ENCODE measurements around the gene GPRC5B. TPM values are rescaled to one million over a fixed set of nuclear protein-coding genes. Genes with fewer than 3 reads are reported as not detected.

Gene GPRC5B
- total and polyA plus RNA-seq, 2 experiments from 2014 or later, result 0.13 TPM; not detected in 1

GRCh38 chr16:19883296-19883965, 1.2 kb downstream of the GPRC5B start:
- Histone ChIP-seq H4K20me1 (ENCODE audit: insufficient read depth) (no peaks in the 10 kb centered on the region), H3K9ac (no peak overlapping the region), H3F3A (ENCODE audit: insufficient read depth) (0 out of 2 replicates have a peak, but pooled peaks cover 4% of the 10 kb centered on the region), H3K36me3 (ENCODE audit: low read depth) (no peaks in the 10 kb centered on the region), H2AFZ (peak overlapping the region; percentile 28; the same call in 1 of the 2 replicates), H3K79me2 (ENCODE audit: insufficient read depth) (no peaks in the 10 kb centered on the region), H3K9me3 (ENCODE audit: low read depth) (no peaks in the 10 kb centered on the region), H3K9me2 (ENCODE audit: insufficient read depth) (no peaks in the 10 kb centered on the region), H3K4me2 (ENCODE audit: unreplicated experiment) (peak overlapping the region; percentile 32), H3K4me3 (no peak overlapping the region), H3K4me1 (ENCODE audit: insufficient read depth) (no peaks in the 10 kb centered on the region), H3K27ac (no peak overlapping the region), H3K27me3 (replicated peaks; ENCODE audit: insufficient read depth) (peaks cover 16% of the 10 kb centered on the region)
- peak; percentile 25 for TF ChIP-seq EZH2 (IDR thresholded peaks at IDR 0.05; ENCODE audit: insufficient read depth, poor library complexity, severe bottlenecking)
- no peak for TF ChIP-seq EZH2phosphoT487 (IDR thresholded peaks at IDR 0.05; ENCODE audit: insufficient read depth, low read depth)
- peak; percentile 16 for DNase-seq
- WGBS, 2 experiments (ENCODE audit: low coverage in 1 of 2, low lambda C conversion rate in 2 of 2, missing lambda C conversion rate in 2 of 2), result 2 to 7% methylated on average over 25 to 35 of the region's 35 CpGs
- in situ Hi-C loops (cut with MboI), result loop anchor here (10.0 kb wide), 2 partner anchors 169 to 279 kb away; partner anchors contain the start of genes IQCK and KNOP1

GRCh38 chr16:19882646-19883045, 2.0 kb downstream of the GPRC5B start:
- Histone ChIP-seq H3K9ac (no peak overlapping the region), H3F3A (ENCODE audit: insufficient read depth) (0 out of 2 replicates have a peak, but pooled peaks cover 4% of the 10 kb centered on the region), H3K4me2 (ENCODE audit: unreplicated experiment) (no peak overlapping the region), H3K79me2 (ENCODE audit: insufficient read depth) (no peaks in the 10 kb centered on the region), H3K27me3 (replicated peaks; ENCODE audit: insufficient read depth) (peaks cover 16% of the 10 kb centered on the region), H3K4me3 (no peak overlapping the region), H3K4me1 (ENCODE audit: insufficient read depth) (no peaks in the 10 kb centered on the region), H2AFZ (no peak overlapping the region), H3K9me3 (ENCODE audit: low read depth) (no peaks in the 10 kb centered on the region), H4K20me1 (ENCODE audit: insufficient read depth) (no peaks in the 10 kb centered on the region), H3K9me2 (ENCODE audit: insufficient read depth) (no peaks in the 10 kb centered on the region), H3K27ac (no peak overlapping the region), H3K36me3 (ENCODE audit: low read depth) (no peaks in the 10 kb centered on the region)
- in situ Hi-C loops (cut with MboI), result loop anchor here (10.0 kb wide), 2 partner anchors 168 to 278 kb away; partner anchors contain the start of genes IQCK and KNOP1
- TF ChIP-seq EZH2 (IDR thresholded peaks at IDR 0.05; ENCODE audit: insufficient read depth, poor library complexity, severe bottlenecking), result no peak
- TF ChIP-seq EZH2phosphoT487 (IDR thresholded peaks at IDR 0.05; ENCODE audit: insufficient read depth, low read depth), result no peak
- DNase-seq, result no peak
- WGBS, 2 experiments (ENCODE audit: low coverage in 1 of 2, low lambda C conversion rate in 2 of 2, missing lambda C conversion rate in 2 of 2), result 72 to 74% methylated on average over 3 of the region's 3 CpGs

- TF ChIP-seq EZH2phosphoT487 (IDR thresholded peaks at IDR 0.05; ENCODE audit: insufficient read depth, low read depth) (no peak), EZH2 (IDR thresholded peaks at IDR 0.05; ENCODE audit: insufficient read depth, poor library complexity, severe bottlenecking) (no peak)
- Histone ChIP-seq H2AFZ (no peak overlapping the region), H3K79me2 (ENCODE audit: insufficient read depth) (no peaks in the 10 kb centered on the region), H3K27me3 (replicated peaks; ENCODE audit: insufficient read depth) (peaks cover 16% of the 10 kb centered on the region), H3K4me2 (ENCODE audit: unreplicated experiment) (no peak overlapping the region), H4K20me1 (ENCODE audit: insufficient read depth) (no peaks in the 10 kb centered on the region), H3K36me3 (ENCODE audit: low read depth) (no peaks in the 10 kb centered on the region), H3K27ac (no peak overlapping the region), H3F3A (ENCODE audit: insufficient read depth) (0 out of 2 replicates have a peak, but pooled peaks cover 4% of the 10 kb centered on the region), H3K9me3 (ENCODE audit: low read depth) (no peaks in the 10 kb centered on the region), H3K4me1 (ENCODE audit: insufficient read depth) (no peaks in the 10 kb centered on the region), H3K9ac (no peak overlapping the region), H3K4me3 (no peak overlapping the region), H3K9me2 (ENCODE audit: insufficient read depth) (no peaks in the 10 kb centered on the region)
- in situ Hi-C loops (cut with MboI), result loop anchor here (10.0 kb wide), 2 partner anchors 167 to 277 kb away; partner anchors contain the start of genes IQCK and KNOP1
- no peak for DNase-seq
- WGBS, 2 experiments (ENCODE audit: low coverage in 1 of 2, low lambda C conversion rate in 2 of 2, missing lambda C conversion rate in 2 of 2), result 50 to 58% methylated on average over 9 of the region's 9 CpGs
Observed at GRCh38 chr16:19882186-19882585, 2.5 kb downstream of the GPRC5B start.

GRCh38 chr16:19881783-19882182, 2.9 kb downstream of the GPRC5B start:
- Histone ChIP-seq H2AFZ (no peak overlapping the region), H3K79me2 (ENCODE audit: insufficient read depth) (no peaks in the 10 kb centered on the region), H4K20me1 (ENCODE audit: insufficient read depth) (no peaks in the 10 kb centered on the region), H3K4me2 (ENCODE audit: unreplicated experiment) (no peak overlapping the region), H3K4me3 (no peak overlapping the region), H3K27me3 (replicated peaks; ENCODE audit: insufficient read depth) (peaks cover 16% of the 10 kb centered on the region), H3K36me3 (ENCODE audit: low read depth) (no peaks in the 10 kb centered on the region), H3F3A (ENCODE audit: insufficient read depth) (0 out of 2 replicates have a peak, but pooled peaks cover 4% of the 10 kb centered on the region), H3K9ac (no peak overlapping the region), H3K9me2 (ENCODE audit: insufficient read depth) (no peaks in the 10 kb centered on the region), H3K4me1 (ENCODE audit: insufficient read depth) (no peaks in the 10 kb centered on the region), H3K27ac (no peak overlapping the region), H3K9me3 (ENCODE audit: low read depth) (no peaks in the 10 kb centered on the region)
- TF ChIP-seq EZH2phosphoT487 (IDR thresholded peaks at IDR 0.05; ENCODE audit: insufficient read depth, low read depth) (no peak), EZH2 (IDR thresholded peaks at IDR 0.05; ENCODE audit: insufficient read depth, poor library complexity, severe bottlenecking) (no peak)
- in situ Hi-C loops (cut with MboI), result loop anchor here (10.0 kb wide), 2 partner anchors 167 to 277 kb away; partner anchors contain the start of genes IQCK and KNOP1
- WGBS, 2 experiments (ENCODE audit: low coverage in 1 of 2, low lambda C conversion rate in 2 of 2, missing lambda C conversion rate in 2 of 2), result 57% methylated on average over 6 of the region's 6 CpGs
- no peak for DNase-seq
